GM10248 (cell line): ENCODE data around the gene TOR1A.

Experiments used
- CTCF ChIA-PET: fragments of 300-600 bp; sonication (Branson Sonifier 250); formaldehyde crosslinking; extraction: SDS; loops from one replicate; lab custom pipeline; 2021; ENCODE audit warnings: antibody characterized with exemption; lab: Yijun Ruan, JAX
- POLR2A ChIA-PET: fragments of 350-650 bp; sonication (Branson Sonifier 250); formaldehyde crosslinking; extraction: SDS; loops from one replicate; lab custom pipeline; 2020; ENCODE audit warnings: antibody characterized with exemption; lab: Yijun Ruan, JAX
- DNase-seq: peaks from one replicate; pipeline ENCODE4 v3.0.0; 2012; ENCODE audit errors: extremely low spot score
- TF ChIP-seq, protein P1 (sequence below): IDR thresholded peaks from 2 replicates; pipeline ENCODE4 v1.5.1; 2012; ENCODE audit warnings: mild to moderate bottlenecking, low read depth; ENCODE audit errors: extremely low read depth, missing control alignments, control extremely low read depth

TOR1A gene

GRCh38 chr9:129841071-129841470, 17.1 kb upstream of the TOR1A start:
- POLR2A ChIA-PET, result no interaction called here
- CTCF ChIA-PET, result no interaction called here
- TF ChIP-seq, protein P1, sequence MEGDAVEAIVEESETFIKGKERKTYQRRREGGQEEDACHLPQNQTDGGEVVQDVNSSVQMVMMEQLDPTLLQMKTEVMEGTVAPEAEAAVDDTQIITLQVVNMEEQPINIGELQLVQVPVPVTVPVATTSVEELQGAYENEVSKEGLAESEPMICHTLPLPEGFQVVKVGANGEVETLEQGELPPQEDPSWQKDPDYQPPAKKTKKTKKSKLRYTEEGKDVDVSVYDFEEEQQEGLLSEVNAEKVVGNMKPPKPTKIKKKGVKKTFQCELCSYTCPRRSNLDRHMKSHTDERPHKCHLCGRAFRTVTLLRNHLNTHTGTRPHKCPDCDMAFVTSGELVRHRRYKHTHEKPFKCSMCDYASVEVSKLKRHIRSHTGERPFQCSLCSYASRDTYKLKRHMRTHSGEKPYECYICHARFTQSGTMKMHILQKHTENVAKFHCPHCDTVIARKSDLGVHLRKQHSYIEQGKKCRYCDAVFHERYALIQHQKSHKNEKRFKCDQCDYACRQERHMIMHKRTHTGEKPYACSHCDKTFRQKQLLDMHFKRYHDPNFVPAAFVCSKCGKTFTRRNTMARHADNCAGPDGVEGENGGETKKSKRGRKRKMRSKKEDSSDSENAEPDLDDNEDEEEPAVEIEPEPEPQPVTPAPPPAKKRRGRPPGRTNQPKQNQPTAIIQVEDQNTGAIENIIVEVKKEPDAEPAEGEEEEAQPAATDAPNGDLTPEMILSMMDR, result no peak
- DNase-seq, result no peak

DNA sequence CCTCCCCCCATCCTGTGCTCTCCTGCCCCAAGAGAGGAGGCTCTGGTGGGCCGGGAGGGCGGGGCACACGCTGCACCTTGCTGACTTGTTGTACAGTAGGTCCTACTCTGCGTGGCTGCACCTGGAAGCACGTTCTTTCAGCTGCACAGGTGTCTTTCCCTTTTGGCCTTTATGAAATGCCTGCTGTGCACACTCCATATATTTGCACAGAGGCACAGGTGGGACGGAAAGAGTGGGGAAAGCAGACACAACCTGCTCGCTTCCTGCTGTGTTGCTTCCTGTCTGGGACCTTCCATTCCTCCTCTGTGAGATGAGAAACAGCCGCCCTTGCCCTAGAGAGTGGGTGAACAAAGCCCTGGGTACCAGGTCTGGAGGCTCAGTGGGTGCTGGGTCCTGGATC, 16.1 kb upstream of the TOR1A start:
- ChIA-PET CTCF (no interaction called here), POLR2A (no interaction called here)
- no peak for DNase-seq

DNA sequence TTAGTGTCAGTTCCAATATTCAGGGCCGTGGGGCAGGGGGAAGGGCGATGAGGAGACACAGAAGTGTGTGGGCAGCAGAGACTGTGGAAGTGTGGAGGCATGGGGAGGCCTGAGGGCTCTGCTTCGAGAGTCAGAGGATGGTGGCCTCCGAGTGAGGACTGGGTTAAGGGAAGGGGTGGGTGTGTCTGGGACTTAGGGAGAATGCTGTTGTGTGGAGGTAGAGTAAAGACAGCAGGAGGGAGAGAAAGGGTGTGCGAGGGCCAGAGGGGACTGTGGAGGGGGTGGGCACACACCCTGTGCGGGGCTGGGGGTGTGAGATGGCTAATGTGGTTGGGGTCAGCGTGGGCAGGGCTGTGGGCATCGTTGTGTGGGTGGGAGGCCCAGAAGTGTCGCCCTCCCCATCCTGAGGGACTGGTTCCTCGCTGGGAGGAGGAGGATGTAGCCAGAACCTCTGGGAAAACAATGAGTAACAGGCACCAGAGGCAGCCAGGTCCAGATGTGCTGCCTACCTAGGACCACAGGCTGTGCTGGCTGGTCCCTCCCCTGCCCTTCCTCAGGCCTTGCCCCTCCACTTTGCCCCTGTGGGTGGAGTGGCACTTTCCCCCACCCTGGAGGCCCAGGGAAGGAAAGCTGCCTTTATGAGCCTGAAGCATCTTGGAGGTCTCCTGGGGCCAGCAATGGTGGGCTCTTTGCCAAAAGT, 15.5 kb upstream of the TOR1A start:
- CTCF ChIA-PET, result interaction anchor here (0.7 to 1.2 kb wide), 2 partner anchors 9 to 21 kb away, joined by 3 to 4 read pairs; no protein-coding TSS in a partner anchor
- no peak for DNase-seq
- TF ChIP-seq, protein P1, result no peak
- POLR2A ChIA-PET, result no interaction called here

More for the DNA sequence above, 16.1 kb upstream of the TOR1A start:
- TF ChIP-seq, protein P1, result no peak

DNA sequence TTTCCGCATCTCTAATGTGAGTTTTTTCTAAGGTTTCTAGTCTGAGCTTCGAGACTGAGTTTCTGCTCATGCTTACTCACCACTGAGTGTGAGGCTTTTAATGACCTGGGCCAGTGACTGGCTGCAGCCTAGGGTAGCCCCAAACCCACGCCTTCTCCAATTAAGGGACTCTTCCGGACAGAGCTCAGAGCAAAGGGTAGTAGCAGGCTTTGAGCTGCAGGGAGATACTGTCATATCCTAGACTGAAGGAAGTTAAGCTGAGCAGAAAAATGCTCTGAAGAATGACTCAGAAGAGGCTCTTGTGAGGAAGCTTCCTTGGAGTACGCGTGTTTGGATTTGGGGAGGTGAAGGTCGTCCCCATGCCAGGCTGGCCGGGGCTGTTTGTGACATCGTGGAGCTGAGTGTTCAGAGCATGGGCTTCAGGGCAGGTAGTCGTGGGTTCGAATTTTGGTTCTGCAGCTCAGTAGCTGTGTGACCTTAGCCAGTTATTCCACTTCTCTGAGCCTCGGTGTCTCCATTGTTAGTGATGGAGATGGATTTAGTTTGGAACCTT, 14.8 kb upstream of the TOR1A start:
- CTCF ChIA-PET, result interaction anchor here (0.7 to 1.2 kb wide), 2 partner anchors 10 to 22 kb away, joined by 3 to 4 read pairs; no protein-coding TSS in a partner anchor
- no peak for DNase-seq
- TF ChIP-seq, protein P1, result no peak

DNA sequence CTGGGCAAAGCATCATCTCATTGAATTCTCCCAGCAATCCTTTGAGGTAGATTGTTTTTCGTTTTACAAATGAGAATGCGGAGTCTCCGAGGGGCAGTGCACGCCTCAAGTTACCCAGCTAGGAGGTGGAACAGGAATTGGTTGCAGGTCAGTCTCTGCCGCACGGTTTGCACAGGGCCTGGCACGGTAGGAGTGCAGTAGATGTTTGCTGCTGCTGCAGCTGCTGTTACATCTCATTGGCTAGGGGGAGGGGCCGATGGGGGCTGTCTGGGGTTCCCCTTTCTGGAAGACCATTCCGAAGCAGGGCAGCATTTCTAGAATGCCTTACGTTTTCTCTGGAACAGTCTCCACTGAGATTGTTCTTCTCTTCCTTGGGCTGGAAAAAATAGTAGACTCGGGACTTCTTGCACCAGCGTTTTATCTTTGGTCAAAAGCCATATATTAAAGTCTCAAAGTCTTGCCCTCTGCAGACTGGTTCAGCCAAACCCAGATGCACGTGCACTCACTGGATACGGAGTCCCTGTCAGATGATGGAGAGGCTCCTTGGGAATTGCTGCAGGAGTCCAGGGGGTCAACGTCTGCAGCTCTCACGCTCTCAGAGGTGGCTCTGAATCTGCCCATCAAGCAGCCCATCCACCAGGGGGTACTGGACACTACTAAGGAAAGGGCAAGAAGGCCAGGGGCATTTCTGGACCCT, 12.5 kb upstream of the TOR1A start:
- POLR2A ChIA-PET, result no interaction called here
- TF ChIP-seq, protein P1, result no peak
- CTCF ChIA-PET, result interaction anchor here (1.1 kb wide), 1 partner anchor 12 kb away, joined by 3 read pairs; no protein-coding TSS in a partner anchor
- DNase-seq, result no peak

More for the DNA sequence above, 14.8 kb upstream of the TOR1A start:
- POLR2A ChIA-PET, result no interaction called here

GRCh38 chr9:129835860-129836223, 11.9 kb upstream of the TOR1A start:
- DNase-seq, result no peak
- ChIA-PET CTCF (interaction anchor here (1.4 kb wide), 1 partner anchor 10 kb away, joined by 4 read pairs; no protein-coding TSS in a partner anchor), POLR2A (no interaction called here)
- TF ChIP-seq, protein P1, result no peak
